HG03558 (cell line): ENCODE data around the gene TRNAU1AP.
"Not testable (repeated sequence)": the region's sequence is repeated elsewhere in the genome, so short reads cannot be mapped to it uniquely, and the experiment has no call there.

ENCODE experiments used
- ATAC-seq: cut with Tn5 transposase; IDR thresholded peaks from one replicate; pipeline ENCODE4 v1.9.1; 2021; ENCODE audit warnings: moderate number of reproducible peaks; ENCODE audit not compliant: unreplicated experiment; ENCODE audit errors: extremely low read depth

The TRNAU1AP gene

GRCh38 chr1:28552758-28553663 is at the start of gene TRNAU1AP:
TRNAU1AP (plus strand) TSS chr1:28553085; CDS start chr1:28553111, 26 bp downstream.
- ATAC-seq, result peak; percentile 71

DNA sequence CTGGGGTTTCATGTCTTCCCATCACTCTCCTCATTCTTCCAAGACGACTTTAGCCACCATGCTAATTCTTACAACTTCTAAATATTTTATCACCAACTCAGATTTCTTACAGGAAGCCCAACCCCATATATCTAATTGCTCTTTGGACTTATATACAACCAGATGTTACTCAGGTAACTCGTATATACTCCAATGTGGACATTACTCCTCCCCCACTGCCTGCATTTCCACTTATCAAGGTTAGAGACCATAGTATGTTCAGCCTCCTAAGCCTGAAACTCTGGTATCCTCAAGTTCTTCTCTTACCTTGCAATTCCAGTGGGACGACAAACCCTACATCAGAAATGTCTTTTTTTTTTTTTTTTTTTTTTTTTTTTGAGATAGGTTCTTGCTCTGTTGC is 49.8 kb upstream of the TRNAU1AP start:
- ATAC-seq, result no peak

DNA sequence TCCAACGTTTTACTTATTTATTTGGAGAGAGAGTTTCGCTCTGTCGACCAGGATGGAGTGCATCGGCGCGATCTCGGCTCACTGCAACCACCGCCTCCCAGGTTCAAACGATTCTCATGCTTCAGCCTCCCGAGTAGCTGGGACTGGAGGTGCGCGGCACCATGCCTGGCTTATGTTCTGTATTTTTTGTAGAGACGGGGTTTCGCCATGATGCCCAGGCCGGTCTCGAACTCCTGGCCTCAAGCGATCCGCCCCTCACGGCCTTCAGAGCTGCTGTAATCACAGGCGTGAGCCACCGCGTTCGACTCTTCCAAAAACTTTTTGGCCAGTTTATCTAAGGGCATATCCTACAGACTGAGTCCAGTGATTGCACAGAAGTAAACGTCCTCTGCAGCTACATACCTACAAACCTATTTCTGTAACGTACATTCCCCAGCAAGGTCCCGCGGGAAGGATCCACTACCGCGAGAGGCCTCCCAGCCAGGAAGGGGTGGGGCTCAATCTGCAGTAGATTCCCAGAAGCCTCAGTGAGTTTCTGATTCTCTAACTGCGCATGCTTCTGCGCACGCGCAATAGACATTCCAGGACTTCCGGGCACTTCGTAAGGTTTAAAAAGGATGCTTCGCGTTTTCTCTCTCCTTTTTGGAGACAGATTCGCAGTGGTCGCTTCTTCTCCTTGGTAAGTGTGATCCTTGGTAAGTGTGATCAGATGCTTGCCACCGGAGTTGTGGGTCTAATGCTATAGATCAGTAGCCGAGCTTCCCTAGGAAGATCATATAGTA is 47.3 kb upstream of the TRNAU1AP start, which contains the start of gene RCC1:
TSS of gene RCC1 (plus strand) at position 638 of the 782 bp plus-strand sequence. CDS start 23,824 bp downstream, outside the sequence.
- no peak for ATAC-seq

- no peak for ATAC-seq
Observed at GRCh38 chr1:28506907-28507246, 46.0 kb upstream of the TRNAU1AP start.

GRCh38 chr1:28507247-28507645 is 45.6 kb upstream of the TRNAU1AP start:
- ATAC-seq, result no peak

DNA sequence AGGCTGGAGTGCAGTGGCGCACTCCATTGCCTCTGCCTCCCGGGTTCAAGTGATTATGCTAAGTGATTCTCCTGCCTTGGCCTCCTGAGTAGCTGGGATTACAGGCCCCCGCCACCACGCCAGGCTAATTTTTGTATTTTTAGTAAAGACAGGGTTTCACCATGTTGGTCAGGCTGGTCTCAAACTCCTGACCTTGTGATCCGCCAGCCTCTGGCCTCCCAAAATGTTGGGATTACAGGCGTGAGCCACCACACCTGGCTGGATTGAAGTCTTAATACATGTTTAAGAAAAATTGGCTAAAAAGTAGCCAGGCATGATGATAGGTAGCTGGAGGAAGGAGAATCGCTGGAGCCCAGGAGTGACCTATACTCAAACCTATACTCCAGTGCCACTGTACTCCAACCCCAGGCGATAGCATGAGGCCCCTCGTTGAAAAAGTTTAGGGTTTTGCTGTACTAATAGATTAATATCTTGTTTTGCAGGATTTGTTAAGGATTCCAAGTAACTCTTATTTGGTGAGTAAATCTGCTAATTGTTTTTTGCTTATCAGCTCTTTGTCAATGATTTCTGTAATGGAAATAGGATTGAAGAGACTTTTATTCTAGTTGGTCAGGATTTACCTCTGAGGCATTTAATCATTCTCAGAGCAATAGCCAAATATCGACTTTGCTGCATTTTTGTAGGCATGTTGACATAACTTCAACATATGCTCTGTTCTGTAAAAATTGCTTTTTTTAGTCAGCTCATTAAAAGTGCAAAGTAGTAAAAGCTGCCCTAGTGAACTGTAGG is 45.0 kb upstream of the TRNAU1AP start:
- ATAC-seq, result no peak

GRCh38 chr1:28508435-28508754 is 44.5 kb upstream of the TRNAU1AP start:
- ATAC-seq, result no peak

DNA sequence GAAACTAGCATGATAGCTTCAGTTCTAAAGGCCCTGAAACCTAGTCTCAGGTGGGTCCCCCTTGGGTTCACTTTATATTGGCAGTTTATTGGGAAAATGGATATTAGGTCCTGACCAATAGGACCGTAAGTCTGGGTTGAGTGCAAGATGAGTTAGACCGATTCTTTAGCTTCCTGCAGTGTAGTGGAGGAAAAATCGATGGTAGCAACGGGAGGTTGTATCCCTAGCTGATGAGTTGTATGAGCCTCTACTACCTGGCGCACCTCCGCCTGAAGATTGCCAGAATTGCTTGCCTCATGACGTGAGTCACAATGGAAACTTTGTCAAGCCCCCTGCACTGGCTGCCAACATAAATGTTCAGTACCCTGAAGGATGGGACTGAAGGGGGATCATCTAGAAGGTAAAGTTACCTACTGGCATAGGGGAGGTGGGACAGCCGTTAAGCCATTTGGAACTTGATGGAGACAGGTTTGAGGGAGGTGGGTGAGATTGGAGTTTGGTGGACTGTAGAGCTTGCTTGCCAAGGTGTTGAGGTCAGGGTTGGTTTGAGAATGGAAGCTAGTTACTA is 43.1 kb upstream of the TRNAU1AP start:
- ATAC-seq, result no peak

DNA sequence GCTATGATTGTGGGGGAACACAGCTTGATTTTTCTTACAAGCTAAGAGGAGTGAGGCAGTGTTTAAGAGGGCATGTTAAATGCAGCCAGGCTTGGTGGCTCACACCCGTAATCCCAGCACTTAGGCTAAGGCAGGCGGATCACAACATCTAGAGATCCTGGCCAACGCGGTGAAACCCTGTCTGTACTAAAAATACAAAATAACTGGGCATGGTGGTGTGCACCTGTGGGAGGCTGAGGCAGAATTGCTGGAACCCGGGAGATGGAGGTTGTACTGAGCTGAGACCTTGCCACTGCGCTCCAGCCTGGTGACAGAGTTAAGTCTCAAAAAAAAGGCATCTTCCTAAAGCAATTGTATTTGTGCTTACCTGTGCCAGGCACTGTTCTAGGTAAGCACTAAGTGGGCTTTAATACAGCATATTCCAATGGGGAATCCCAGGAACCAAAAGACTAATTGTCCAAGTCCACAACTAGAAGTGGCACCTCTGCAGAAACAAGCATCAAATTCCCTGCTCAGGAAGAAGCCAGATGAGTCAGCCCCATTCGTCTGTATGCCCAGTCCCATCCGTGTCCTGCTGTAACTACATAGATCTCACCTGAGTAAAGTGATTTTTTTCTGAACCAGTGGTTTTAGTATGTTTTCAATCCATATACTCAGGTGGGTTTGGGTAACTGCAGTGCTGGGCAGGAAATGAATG is 42.5 kb upstream of the TRNAU1AP start:
- ATAC-seq, result no peak

DNA sequence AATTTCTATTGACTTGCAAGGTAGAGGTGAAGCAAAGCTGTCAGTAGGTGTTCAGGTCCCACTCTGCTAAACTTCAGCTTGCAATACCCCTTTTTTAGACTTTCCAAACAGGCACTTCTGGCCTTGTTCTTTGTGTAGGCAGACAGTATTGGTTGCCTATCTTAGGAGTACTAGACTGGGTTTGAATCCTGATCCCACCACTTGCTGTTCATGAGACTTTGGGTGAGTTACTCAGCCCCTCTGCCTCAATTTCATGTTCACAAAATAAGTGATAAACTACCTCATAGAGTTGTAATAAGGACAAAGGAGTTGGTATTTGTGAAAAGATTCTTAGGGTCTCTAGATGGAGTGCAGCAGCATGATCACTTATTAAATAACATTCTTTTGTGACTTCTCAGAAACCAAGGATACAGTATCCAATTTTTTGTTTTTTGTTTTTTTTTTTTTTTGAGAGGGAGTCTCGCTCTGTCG is 41.9 kb upstream of the TRNAU1AP start:
- no peak for ATAC-seq

DNA sequence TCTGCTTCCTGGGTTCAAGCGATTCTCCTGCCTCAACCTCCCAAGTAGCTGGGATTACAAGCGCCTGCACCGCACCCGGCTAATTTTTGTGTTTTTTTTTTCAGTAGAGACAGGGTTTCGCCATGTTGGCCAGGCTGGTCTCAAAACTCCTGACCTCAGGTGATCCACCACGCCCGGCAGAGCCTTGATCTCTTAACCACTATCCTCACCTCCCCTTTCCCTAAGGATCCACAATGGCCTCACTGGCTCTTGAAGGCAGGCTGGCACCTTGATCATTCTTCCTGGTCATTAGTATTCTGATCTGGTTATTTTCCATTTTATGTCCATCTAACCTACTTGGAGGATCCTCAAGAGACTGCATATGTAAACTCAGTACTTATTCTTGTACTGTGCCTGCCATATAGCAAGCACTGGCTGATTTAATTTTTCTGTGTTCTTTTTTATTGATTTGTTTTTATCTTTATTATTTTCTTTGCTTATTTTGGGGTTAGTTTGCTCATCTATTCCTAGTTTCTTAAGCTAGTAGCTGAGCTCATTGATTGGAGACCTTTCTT is 40.8 kb upstream of the TRNAU1AP start:
- no peak for ATAC-seq

GRCh38 chr1:28514445-28514933 is 38.4 kb upstream of the TRNAU1AP start:
- ATAC-seq, result not testable (repeated sequence)

DNA sequence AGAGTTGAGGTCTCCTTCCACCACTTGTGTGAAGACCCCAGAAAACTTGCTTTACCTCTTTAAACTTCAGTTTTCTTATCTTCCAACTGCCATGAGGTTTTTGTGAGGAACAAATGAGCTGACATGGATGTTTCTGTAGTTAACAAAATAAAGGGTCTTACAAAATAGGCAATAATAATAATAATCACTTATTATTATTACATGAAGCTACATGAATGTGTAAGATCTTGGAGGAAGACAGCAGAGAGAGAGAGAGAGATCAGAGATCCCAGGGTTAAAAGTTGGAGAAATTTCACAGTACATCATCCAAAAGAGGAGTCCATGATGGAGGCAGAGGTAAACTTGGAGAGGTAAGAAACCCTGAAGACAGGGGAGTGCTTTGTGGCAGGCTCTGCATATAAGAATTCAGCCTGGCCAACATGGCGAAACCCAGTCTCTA is 36.3 kb upstream of the TRNAU1AP start:
- no peak for ATAC-seq

GRCh38 chr1:28517649-28517999 is 35.3 kb upstream of the TRNAU1AP start:
- ATAC-seq, result peak; percentile 6

DNA sequence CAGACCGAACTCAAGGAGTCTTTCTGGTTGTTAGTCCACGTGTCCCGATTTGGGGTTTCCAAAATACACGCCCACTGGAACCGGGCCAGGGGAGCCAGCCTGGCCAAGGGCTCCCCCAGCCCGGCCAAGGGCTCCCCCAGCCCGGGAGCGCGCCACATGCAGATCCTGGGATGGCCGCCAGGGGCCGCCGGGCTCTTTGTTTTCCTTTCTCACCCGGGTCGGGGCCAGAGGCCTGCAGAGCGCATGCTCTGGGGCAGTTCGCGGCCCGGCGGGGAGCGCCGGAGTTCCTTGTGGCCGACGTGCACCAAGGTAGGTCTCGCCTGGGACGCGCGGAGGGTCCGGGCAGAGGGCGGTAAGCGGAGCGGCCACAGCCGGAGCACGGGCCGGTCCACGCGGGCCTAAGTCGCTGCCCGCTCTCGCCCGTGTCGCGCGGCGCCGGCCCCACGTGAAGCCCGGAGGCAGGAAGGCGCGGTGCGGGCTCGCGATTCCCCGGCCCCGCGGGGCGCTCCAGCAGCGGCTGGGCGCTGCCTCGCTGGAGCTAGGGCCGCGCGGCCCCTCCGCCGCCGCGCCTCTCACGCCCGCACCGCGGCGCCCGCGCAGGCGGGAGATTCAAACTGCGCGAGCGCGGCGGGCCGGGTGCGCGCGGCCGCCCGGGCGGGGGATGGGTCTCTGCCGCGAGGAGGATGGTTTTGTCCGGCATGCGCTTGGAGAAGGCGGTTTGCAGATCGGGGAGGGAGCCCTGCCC is 34.7 kb upstream of the TRNAU1AP start:
- peak; percentile 57 for ATAC-seq

GRCh38 chr1:28518745-28519341 is 34.0 kb upstream of the TRNAU1AP start:
- ATAC-seq, result no peak

GRCh38 chr1:28519946-28520725 is 32.7 kb upstream of the TRNAU1AP start:
- no peak for ATAC-seq
